Lung microvascular endothelial cell (primary cell): ENCODE measurements around the gene PALM. TPM values are rescaled to one million over a fixed set of nuclear protein-coding genes. Genes with fewer than 3 reads are reported as not detected.
"Not testable (repeated sequence)": the region's sequence is repeated elsewhere in the genome, so short reads cannot be mapped to it uniquely, and the experiment has no call there.

Source experiments
- DNase-seq, 2 donors: peaks; one replicate each; pipeline versions ENCODE4 v3.0.0 to v3.0.0-alpha.2; 2010; ENCODE audit warnings: low read depth in 2 of 2
- total RNA-seq: library from RNA; depleted of rRNA; stranded (reverse); fragments of >200 nt; gene quantifications from 2 replicates; pipeline ENCODE4 v1.2.1, GENCODE V29; 2014

The PALM gene
- total RNA-seq, 1 donor from 2014 or later, result 36.9 TPM

GRCh38 chr19:703651-704446, 4.9 kb upstream of the PALM start:
- peak; percentile 70 to 84 for DNase-seq

- no peak for DNase-seq
Observed at GRCh38 chr19:704447-704741, 4.3 kb upstream of the PALM start.

- DNase-seq, result no peak
Observed at GRCh38 chr19:709196-709964, 645 bp downstream of the PALM start.

GRCh38 chr19:709965-710571, 1.3 kb downstream of the PALM start:
- peak in 1 of 2 donors; percentile 24 for DNase-seq

GRCh38 chr19:710767-711166, 2.0 kb downstream of the PALM start:
- DNase-seq, result no peak

- DNase-seq, result no peak
Observed at GRCh38 chr19:711254-711653, 2.5 kb downstream of the PALM start.

- DNase-seq, result no peak
Observed at GRCh38 chr19:715347-715746, 6.6 kb downstream of the PALM start.

GRCh38 chr19:718251-718951, 9.7 kb downstream of the PALM start:
- DNase-seq, result no peak

GRCh38 chr19:718991-719512, 10.3 kb downstream of the PALM start:
- DNase-seq, result no peak

GRCh38 chr19:719636-720344, 11.1 kb downstream of the PALM start:
- no peak for DNase-seq

GRCh38 chr19:720345-721160, 11.8 kb downstream of the PALM start:
- DNase-seq, result no peak

GRCh38 chr19:722553-723101, 13.9 kb downstream of the PALM start:
- peak; percentile 28 to 66 for DNase-seq

- no peak for DNase-seq
Observed at GRCh38 chr19:723247-723646, 14.5 kb downstream of the PALM start.

GRCh38 chr19:723714-724113, 15.0 kb downstream of the PALM start:
- no peak for DNase-seq

- no peak for DNase-seq
Observed at GRCh38 chr19:725461-726089, 16.8 kb downstream of the PALM start.

- peak in 1 of 2 donors; percentile 35 for DNase-seq
Observed at GRCh38 chr19:726993-727956, 18.5 kb downstream of the PALM start.

GRCh38 chr19:728011-728410, 19.3 kb downstream of the PALM start:
- peak; percentile 74 to 92 for DNase-seq

- DNase-seq, result not testable (repeated sequence)
Observed at GRCh38 chr19:729564-729963, 20.8 kb downstream of the PALM start.
